Testis (tissue), 3 donors: Measurements from ENCODE around the gene NOL6. TPM values are rescaled to one million over a fixed set of nuclear protein-coding genes. Genes with fewer than 3 reads are reported as not detected.
"Not testable (repeated sequence)": the region's sequence is repeated elsewhere in the genome, so short reads cannot be mapped to it uniquely, and the experiment has no call there.

Source experiments
- DNase-seq: peaks from one replicate; pipeline ENCODE4 v3.0.0-alpha.2; 2019
- H3K27ac ChIP-seq, 2 donors: fragments of 200-600 bp; sonication (generic); one replicate each; pipeline ENCODE4 v1.5.1; 2019
- H3K27me3 ChIP-seq: fragments of 200-600 bp; sonication (generic); one replicate; pipeline ENCODE4 v1.5.1; 2019
- H3K36me3 ChIP-seq: fragments of 200-600 bp; sonication (generic); one replicate; pipeline ENCODE4 v1.5.1; 2017; ENCODE audit warnings: low read depth; ENCODE audit errors: missing control alignments
- H3K4me1 ChIP-seq: fragments of 200-600 bp; sonication (generic); one replicate; pipeline ENCODE4 v1.5.1; 2019
- H3K4me3 ChIP-seq, 2 donors: fragments of 200-600 bp; sonication (generic); one replicate each; pipeline ENCODE4 v1.5.1; 2017 to 2019
- H3K9me3 ChIP-seq: fragments of 200-600 bp; sonication (generic); one replicate; pipeline ENCODE4 v1.5.1; 2017
- POLR2A ChIP-seq: fragments of 450-650 bp; IDR thresholded peaks from one replicate; pipeline ENCODE4 v1.6.1; 2017; ENCODE audit warnings: antibody characterized with exemption, mild to moderate bottlenecking, moderate library complexity
- WGBS, 2 donors: methylation state at CpG; one replicate each; pipeline ENCODE4 v1.1.5; 2018; 5-methylcytosine and 5-hydroxymethylcytosine counted together
- intact Hi-C: fragments of 100-400 bp; cut with DNase I; formaldehyde crosslinking; loops from one replicate; pipeline ENCODE4 v1.15.1; 2023; ENCODE audit warnings: low total_unique reads
- polyA plus RNA-seq: library from polyadenylated mRNA; stranded (reverse); fragments of 350-450 nt; fragmentation: Illumina TruSeq; extraction: RNeasy Lipid Tissue Mini Kit (QIAGEN cat#74804); gene quantifications from one replicate; pipeline ENCODE4 v1.2.3, GENCODE V29; 2014; ENCODE audit warnings: low read depth, low replicate concordance; ENCODE audit not compliant: insufficient read depth
- total RNA-seq, 2 donors: library from RNA; depleted of rRNA; stranded (reverse); fragments of >200 nt; gene quantifications; one replicate each; pipeline ENCODE4 v1.2.3, GENCODE V29; 2016
- TF ChIP-seq, protein P1 (sequence below), 3 experiments: fragments of 450-650 bp in 2 of 3; fragments of 200-600 bp in 1 of 3; sonication (generic) in 1 of 3; IDR thresholded peaks; one replicate each; pipeline ENCODE4 v1.5.1; 2016 to 2019; ENCODE audit warnings: antibody characterized with exemption in 3 of 3, mild to moderate bottlenecking in 2 of 3, moderate library complexity in 1 of 3

The NOL6 gene
- total and polyA plus RNA-seq, 3 donors from 2014 or later: 40.4 to 51.6 (median 45.4) TPM

DNA sequence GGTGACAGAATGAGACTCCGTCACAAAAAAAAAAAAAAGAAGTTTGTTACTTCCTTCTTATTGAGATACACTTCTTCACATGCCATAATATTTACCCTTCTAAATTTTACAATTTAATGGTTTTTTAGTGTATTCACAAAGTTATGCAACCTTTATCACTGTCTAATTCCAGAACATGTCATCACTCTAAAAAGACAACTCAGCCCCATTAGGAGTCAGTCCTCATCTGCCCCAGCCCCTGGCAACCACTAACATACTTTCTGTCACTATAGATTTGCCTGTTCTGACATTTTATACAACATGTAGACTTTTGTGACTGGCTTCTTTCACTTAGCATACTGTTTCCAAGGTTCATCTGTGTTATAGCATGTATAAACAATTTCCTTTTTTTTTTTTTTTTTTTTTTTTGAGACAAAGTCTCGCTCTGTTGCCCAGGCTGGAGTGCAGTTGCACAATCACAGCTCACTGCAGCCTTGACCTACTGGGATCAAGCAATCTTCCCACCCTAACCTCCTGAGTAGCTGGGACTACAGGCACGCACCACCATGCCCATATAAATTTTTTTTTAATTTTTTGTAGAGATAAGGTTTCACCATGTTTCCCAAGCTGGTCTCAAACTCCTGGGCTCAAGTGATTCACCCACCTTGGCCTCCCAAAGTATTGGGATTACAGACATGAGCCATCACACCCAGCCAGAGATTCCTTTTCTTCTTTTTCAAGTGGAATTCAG lies 44.3 kb downstream of the NOL6 start:
- intact Hi-C loops: no loop called here
- no peaks in the 10 kb centered on the region for H3K9me3 ChIP-seq
- no peak for TF ChIP-seq POLR2A
- TF ChIP-seq, protein P1, sequence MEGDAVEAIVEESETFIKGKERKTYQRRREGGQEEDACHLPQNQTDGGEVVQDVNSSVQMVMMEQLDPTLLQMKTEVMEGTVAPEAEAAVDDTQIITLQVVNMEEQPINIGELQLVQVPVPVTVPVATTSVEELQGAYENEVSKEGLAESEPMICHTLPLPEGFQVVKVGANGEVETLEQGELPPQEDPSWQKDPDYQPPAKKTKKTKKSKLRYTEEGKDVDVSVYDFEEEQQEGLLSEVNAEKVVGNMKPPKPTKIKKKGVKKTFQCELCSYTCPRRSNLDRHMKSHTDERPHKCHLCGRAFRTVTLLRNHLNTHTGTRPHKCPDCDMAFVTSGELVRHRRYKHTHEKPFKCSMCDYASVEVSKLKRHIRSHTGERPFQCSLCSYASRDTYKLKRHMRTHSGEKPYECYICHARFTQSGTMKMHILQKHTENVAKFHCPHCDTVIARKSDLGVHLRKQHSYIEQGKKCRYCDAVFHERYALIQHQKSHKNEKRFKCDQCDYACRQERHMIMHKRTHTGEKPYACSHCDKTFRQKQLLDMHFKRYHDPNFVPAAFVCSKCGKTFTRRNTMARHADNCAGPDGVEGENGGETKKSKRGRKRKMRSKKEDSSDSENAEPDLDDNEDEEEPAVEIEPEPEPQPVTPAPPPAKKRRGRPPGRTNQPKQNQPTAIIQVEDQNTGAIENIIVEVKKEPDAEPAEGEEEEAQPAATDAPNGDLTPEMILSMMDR (IDR thresholded peaks at IDR 0.05): no peak

DNA sequence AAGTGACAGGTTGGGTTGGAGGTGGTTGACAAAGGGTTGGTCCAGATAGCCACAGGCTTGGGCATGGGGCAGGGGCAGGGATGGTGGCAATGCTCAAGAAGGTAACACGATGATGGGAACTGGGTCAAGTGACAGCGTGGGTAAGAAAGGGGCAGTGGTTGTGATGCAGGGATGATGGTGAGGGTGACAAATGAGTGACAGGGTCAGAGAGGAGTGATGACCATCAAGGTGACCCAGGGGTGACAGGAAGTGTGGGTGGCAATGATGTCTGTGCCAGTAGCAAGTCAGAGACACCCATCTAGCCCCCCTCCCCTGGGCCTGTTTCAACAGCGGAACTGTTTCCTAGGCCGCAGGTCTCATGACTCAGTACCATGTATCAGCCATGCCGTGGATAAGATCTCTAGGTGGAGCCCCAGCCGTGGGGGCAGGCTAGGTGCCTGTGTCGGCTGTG lies 46.9 kb downstream of the NOL6 start:
- Histone ChIP-seq H3K9me3 (no peaks in the 10 kb centered on the region), H3K27ac (no peak overlapping the region), H3K4me1 (no peaks in the 10 kb centered on the region), H3K4me3 (no peak overlapping the region), H3K27me3 (no peaks in the 10 kb centered on the region), H3K36me3 (no peaks in the 10 kb centered on the region)
- WGBS, 2 donors: 96 to 97% methylated on average over 7 of the region's 7 CpGs
- no peak for DNase-seq
- intact Hi-C loops: no loop called here
- TF ChIP-seq, protein P1 (IDR thresholded peaks at IDR 0.05): no peak
- no peak for TF ChIP-seq POLR2A

More for the DNA sequence above, 44.3 kb downstream of the NOL6 start:
- WGBS, 2 donors: 87% methylated on average over 3 of the region's 3 CpGs
- H3K4me3 ChIP-seq: no peak overlapping the region
- H3K4me1 ChIP-seq: peaks cover under 1% of the 10 kb centered on the region
- H3K27me3 ChIP-seq: no peaks in the 10 kb centered on the region
- no peak overlapping the region for H3K27ac ChIP-seq
- no peak for DNase-seq
- H3K36me3 ChIP-seq: no peaks in the 10 kb centered on the region

DNA sequence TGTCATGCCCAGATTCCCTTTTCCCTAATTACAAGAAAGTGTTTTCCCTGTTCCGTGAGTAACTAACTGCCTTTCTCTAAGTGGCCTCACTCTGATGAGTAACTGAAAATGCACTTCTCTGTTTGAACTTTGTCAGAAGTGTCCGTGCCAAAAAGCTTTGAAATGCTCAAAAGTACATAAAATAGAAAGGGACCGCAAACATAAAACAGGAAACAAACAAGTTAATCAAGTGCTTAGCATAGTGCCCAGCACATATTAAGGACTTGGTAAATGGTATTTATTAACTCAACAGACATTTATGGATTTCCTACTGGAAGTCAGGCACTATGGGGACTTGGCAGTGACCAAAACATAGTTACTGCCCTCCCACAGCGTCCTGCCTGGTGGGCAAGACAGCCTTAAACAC lies 48.6 kb downstream of the NOL6 start:
- no peaks in the 10 kb centered on the region for H3K27me3 ChIP-seq
- H3K36me3 ChIP-seq: no peaks in the 10 kb centered on the region
- H3K27ac ChIP-seq: no peak overlapping the region
- 57 to 77% methylated on average over 4 of the region's 4 CpGs for WGBS, 2 donors
- no peak overlapping the region for H3K4me3 ChIP-seq
- TF ChIP-seq, protein P1 (IDR thresholded peaks at IDR 0.05): no peak
- TF ChIP-seq POLR2A: no peak
- H3K4me1 ChIP-seq: no peaks in the 10 kb centered on the region
- no peak for DNase-seq
- intact Hi-C loops: no loop called here
- H3K9me3 ChIP-seq: no peaks in the 10 kb centered on the region

DNA sequence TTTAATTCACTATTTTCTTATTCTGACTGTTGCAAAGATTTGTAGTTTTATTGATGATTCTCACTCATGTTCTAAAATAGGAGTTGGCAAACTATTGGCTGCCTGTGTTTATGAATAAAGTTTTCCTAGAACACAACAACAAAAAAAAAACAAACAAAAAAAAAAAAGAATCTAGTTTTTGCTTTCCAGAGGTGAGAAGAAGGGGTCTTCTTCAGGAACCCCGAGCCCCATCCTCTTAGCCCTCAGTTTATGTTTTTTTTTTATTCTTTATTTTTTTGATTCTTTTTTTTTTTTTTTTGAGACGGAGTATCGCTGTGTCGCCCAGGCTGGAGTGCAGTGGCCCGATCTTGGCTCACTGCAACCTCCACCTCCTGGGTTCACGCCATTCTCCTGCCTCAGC lies 49.2 kb downstream of the NOL6 start:
- DNase-seq, H3K27ac ChIP-seq, H3K36me3 ChIP-seq, H3K4me3 ChIP-seq, H3K9me3 ChIP-seq, H3K27me3 ChIP-seq, intact Hi-C loops, H3K4me1 ChIP-seq: not testable (repeated sequence)
- WGBS, 2 donors: 93 to 96% methylated on average over 5 to 6 of the region's 6 CpGs

DNA sequence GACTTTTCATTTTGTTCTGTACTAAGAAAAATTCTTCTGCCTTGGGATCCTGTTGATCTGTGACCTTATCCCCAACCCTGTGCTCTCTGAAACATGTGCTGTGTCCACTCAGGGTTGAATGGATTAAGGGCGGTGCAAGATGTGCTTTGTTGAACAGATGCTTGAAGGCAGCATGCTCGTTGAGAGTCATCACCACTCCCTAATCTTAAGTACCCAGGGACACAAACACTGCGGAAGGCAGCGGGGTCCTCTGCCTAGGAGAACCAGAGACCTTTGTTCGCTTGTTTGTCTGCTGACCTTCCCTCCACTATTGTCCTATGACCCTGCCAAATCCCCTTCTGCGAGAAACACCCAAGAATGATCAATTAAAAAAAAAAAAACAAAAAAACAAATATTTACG lies 49.7 kb downstream of the NOL6 start:
- H3K36me3 ChIP-seq, H3K27ac ChIP-seq, intact Hi-C loops, H3K4me3 ChIP-seq, H3K4me1 ChIP-seq, DNase-seq, H3K27me3 ChIP-seq, H3K9me3 ChIP-seq: not testable (repeated sequence)
- WGBS, 2 donors: 59% methylated on average over 6 of the region's 7 CpGs; no CpG with 5 or more reads in 1 of the 2 donors
